HG03097 (cell line): ENCODE measurements around the gene COP1.

Experiments
- ATAC-seq: cut with Tn5 transposase; IDR thresholded peaks from one replicate; pipeline ENCODE4 v1.9.1; 2021; ENCODE audit not compliant: unreplicated experiment, low FRiP score

Gene COP1

GRCh38 chr1:175906370-175906769, 300.7 kb downstream of the COP1 start:
- no peak for ATAC-seq

- ATAC-seq = no peak
Observed at GRCh38 chr1:175904808-175905207, 302.3 kb downstream of the COP1 start.

- ATAC-seq = no peak
Observed at GRCh38 chr1:175902281-175902680, 304.8 kb downstream of the COP1 start.

GRCh38 chr1:175901076-175901836, 305.8 kb downstream of the COP1 start:
- ATAC-seq = no peak

- ATAC-seq = no peak
Observed at GRCh38 chr1:175900171-175900570, 306.9 kb downstream of the COP1 start.

- ATAC-seq = no peak
Observed at GRCh38 chr1:175895966-175896365, 311.1 kb downstream of the COP1 start.
